HUES6 (cell line): Measurements from ENCODE around the gene APOA4.

Experiments used
- H3K27ac ChIP-seq: 2 replicates; pipeline ENCODE4 v1.7.0; 2013; ENCODE audit warnings: low read depth, mild to moderate bottlenecking, low read length, inconsistent platforms
- H3K27me3 ChIP-seq: 2 replicates; pipeline ENCODE4 v1.6.1; 2013; ENCODE audit warnings: low read length; ENCODE audit not compliant: control insufficient read depth, insufficient read depth
- H3K36me3 ChIP-seq: 2 replicates; pipeline ENCODE4 v1.6.1; 2013; ENCODE audit warnings: low read length; ENCODE audit not compliant: control insufficient read depth, insufficient read depth
- H3K4me1 ChIP-seq: 2 replicates; pipeline ENCODE4 v1.6.1; 2013; ENCODE audit warnings: low read length; ENCODE audit not compliant: control insufficient read depth, insufficient read depth
- H3K4me3 ChIP-seq: 2 replicates; pipeline ENCODE4 v1.5.1; 2013; ENCODE audit warnings: low read depth, low read length
- H3K9ac ChIP-seq: one replicate; pipeline ENCODE4 v1.6.1; 2013; ENCODE audit warnings: mild to moderate bottlenecking, low read length
- H3K9me3 ChIP-seq: 2 replicates; pipeline ENCODE4 v1.6.1; 2013; ENCODE audit warnings: low read depth, low read length; ENCODE audit not compliant: control insufficient read depth, insufficient read depth

APOA4 gene

DNA sequence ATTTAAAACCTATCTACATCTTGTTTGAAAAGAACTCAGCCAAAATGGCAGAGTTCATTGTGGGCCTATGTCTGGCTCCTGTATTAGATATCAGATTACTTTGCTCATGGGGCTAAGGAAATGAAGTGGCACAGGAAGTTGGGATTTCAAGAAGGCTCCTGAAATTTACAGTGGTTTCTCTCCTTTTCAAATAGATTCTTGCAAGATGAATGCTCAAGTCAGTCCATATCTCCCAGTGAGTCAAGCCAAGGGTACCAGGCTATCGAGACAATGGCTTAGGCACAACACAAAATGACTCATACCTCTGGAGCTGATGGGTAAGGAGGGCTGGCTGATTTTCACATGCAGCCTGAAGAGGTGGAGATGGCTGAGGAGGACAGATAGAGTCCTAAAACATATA lies 38.4 kb upstream of the APOA4 start:
- Histone ChIP-seq H3K27ac (no peak overlapping the region), H3K9me3 (no peaks in the 10 kb centered on the region), H3K9ac (no peak overlapping the region), H3K36me3 (peaks cover 88% of the 10 kb centered on the region), H3K4me1 (no peaks in the 10 kb centered on the region), H3K4me3 (no peak overlapping the region), H3K27me3 (no peaks in the 10 kb centered on the region)

DNA sequence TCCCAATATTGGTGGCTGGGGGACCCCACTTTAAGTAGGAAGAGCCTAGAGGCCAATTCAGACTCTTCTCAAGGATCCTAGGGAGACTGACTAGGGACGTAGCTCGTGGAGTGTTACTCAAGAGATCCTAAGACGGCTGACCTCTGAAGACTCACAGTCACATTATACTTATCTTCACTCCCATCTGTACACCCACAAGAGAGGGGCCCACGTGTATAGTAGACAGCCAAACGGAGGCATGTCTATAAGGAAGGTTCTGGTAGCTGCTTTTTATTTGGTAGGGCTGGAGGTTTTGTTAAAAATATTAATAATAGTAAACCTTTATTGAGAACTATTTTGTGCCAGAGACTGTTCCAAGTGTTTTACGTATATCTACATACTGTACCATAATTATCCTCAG lies 37.2 kb upstream of the APOA4 start:
- no peak overlapping the region for H3K27ac ChIP-seq
- no peak overlapping the region for H3K9ac ChIP-seq
- H3K4me3 ChIP-seq, result no peak overlapping the region
- H3K9me3 ChIP-seq, result no peaks in the 10 kb centered on the region
- H3K27me3 ChIP-seq, result no peaks in the 10 kb centered on the region
- H3K4me1 ChIP-seq, result no peaks in the 10 kb centered on the region
- H3K36me3 ChIP-seq, result peaks cover 87% of the 10 kb centered on the region

DNA sequence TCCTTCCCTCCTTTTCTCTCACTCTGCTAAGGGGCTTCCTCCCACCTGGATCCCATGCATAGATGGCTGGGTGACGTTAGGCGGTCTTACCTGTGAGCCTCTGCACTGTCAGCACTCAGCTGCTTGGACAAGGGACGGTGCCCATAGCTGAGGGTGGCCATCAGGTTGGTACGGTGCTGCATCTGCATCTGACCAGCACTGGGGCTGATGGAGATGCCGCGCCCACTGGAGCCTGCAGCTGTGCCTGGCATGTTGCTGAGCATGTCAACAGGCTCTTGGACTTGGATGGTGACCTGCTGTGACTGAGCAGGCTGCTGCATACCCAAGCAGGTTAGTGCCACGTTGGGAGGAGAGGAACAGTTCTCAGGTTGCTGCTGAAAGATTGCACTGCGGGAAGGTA lies 36.1 kb upstream of the APOA4 start:
- H3K36me3 ChIP-seq, result peaks cover 86% of the 10 kb centered on the region
- H3K9me3 ChIP-seq, result no peaks in the 10 kb centered on the region
- H3K9ac ChIP-seq, result no peak overlapping the region
- H3K27me3 ChIP-seq, result no peaks in the 10 kb centered on the region
- no peaks in the 10 kb centered on the region for H3K4me1 ChIP-seq
- H3K27ac ChIP-seq, result no peak overlapping the region
- H3K4me3 ChIP-seq, result no peak overlapping the region

- no peak overlapping the region for H3K4me3 ChIP-seq
- H3K9ac ChIP-seq, result peak overlapping the region; percentile 26
- H3K36me3 ChIP-seq, result peaks cover 83% of the 10 kb centered on the region
- no peaks in the 10 kb centered on the region for H3K27me3 ChIP-seq
- no peaks in the 10 kb centered on the region for H3K4me1 ChIP-seq
- no peak overlapping the region for H3K27ac ChIP-seq
- H3K9me3 ChIP-seq, result no peaks in the 10 kb centered on the region
Observed at GRCh38 chr11:116857936-116858335, 34.8 kb upstream of the APOA4 start.

DNA sequence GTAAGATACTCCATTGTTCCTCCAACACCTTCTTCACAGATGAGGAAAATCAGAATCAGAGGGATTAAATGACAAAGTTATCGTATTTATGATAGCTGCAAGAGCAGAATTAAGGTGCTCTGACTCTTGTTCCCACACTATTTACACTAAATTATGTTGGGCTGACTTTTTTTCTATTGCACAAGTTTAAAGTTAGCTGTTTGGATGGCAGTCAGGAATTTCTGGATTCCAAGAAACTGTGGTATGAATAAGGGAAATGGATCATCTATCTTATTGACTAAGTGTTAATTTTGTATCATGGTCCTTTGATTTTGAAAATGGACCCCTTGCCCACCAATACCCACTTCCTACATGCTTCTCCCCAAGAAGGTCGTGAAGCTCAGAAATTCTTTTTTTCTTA lies 34.2 kb upstream of the APOA4 start:
- no peak overlapping the region for H3K9ac ChIP-seq
- no peak overlapping the region for H3K4me3 ChIP-seq
- H3K27me3 ChIP-seq, result no peaks in the 10 kb centered on the region
- H3K36me3 ChIP-seq, result peaks cover 83% of the 10 kb centered on the region
- no peak overlapping the region for H3K27ac ChIP-seq
- no peaks in the 10 kb centered on the region for H3K4me1 ChIP-seq
- H3K9me3 ChIP-seq, result no peaks in the 10 kb centered on the region

- Histone ChIP-seq H3K4me3 (no peak overlapping the region), H3K9ac (no peak overlapping the region), H3K9me3 (no peaks in the 10 kb centered on the region), H3K27me3 (no peaks in the 10 kb centered on the region), H3K27ac (no peak overlapping the region), H3K36me3 (peaks cover 74% of the 10 kb centered on the region), H3K4me1 (no peaks in the 10 kb centered on the region)
Observed at GRCh38 chr11:116856423-116856822, 33.3 kb upstream of the APOA4 start.

- no peak overlapping the region for H3K4me3 ChIP-seq
- peaks cover 64% of the 10 kb centered on the region for H3K36me3 ChIP-seq
- no peaks in the 10 kb centered on the region for H3K27me3 ChIP-seq
- no peaks in the 10 kb centered on the region for H3K4me1 ChIP-seq
- no peak overlapping the region for H3K27ac ChIP-seq
- no peaks in the 10 kb centered on the region for H3K9me3 ChIP-seq
- H3K9ac ChIP-seq, result no peak overlapping the region
Observed at GRCh38 chr11:116855413-116855812, 32.3 kb upstream of the APOA4 start.

GRCh38 chr11:116853461-116854073 lies 30.5 kb upstream of the APOA4 start:
- H3K27ac ChIP-seq, result no peak overlapping the region
- H3K4me1 ChIP-seq, result no peaks in the 10 kb centered on the region
- H3K36me3 ChIP-seq, result peaks cover 65% of the 10 kb centered on the region
- no peak overlapping the region for H3K4me3 ChIP-seq
- H3K27me3 ChIP-seq, result no peaks in the 10 kb centered on the region
- no peak overlapping the region for H3K9ac ChIP-seq
- H3K9me3 ChIP-seq, result no peaks in the 10 kb centered on the region

DNA sequence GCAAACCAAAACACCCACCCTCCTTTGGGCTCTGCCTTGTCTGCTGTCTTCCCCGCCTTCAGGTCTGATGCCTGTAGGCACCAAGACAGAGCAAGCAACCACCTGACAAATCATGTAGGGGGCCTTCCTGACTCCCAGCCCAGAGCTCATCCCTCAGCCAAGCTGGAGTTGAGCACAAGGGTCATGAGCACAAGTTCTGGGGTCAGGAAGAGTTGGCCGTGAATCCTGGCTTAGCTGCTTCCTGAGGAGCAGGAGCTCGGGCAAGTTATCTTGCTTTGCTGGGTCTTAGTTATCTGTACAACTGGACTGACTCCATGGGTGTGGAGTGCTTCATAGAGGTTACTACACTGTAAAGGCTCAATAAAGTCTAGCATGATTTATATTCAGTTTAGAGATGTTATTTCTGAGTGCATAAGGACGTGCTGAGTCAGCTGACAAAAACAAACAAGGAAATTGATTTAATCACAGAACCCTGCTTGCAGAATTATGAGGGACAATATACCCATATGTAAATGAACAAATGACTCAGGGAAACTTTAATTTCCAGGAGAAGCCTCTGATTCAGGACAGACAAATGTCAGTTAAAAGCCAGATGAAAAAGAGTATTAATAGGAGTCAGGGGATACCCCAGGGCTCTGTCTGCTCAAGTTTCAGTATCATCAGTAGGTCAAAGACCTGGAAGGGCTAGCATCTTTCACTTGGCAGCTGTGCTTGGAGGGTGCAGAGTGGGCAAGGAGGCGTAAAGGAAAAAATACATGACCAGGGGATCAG lies 29.3 kb upstream of the APOA4 start:
- Histone ChIP-seq H3K4me1 (no peaks in the 10 kb centered on the region), H3K36me3 (peaks cover 62% of the 10 kb centered on the region), H3K9me3 (no peaks in the 10 kb centered on the region), H3K9ac (no peak overlapping the region), H3K27ac (no peak overlapping the region), H3K4me3 (no peak overlapping the region), H3K27me3 (no peaks in the 10 kb centered on the region)

DNA sequence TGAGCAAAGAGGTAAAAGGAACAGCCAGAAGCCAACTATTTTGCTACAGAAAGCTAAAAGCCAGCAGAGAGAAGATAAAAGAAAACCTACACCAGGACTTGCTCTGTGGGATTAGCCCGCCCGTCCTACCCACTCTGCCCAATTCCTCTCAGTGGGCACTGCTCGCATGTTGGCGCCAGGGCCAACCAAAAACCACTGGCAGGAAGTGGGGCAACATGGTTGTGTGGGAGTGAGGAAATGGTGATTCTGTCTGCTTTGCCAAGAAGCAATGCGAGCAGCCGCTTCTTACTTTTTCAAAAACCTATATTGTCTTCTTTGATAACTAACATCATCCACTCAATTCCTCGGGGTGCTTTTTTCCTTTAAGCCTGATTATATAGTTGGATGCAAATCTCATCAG lies 28.5 kb upstream of the APOA4 start:
- Histone ChIP-seq H3K4me1 (no peaks in the 10 kb centered on the region), H3K4me3 (no peak overlapping the region), H3K27ac (no peak overlapping the region), H3K36me3 (peaks cover 62% of the 10 kb centered on the region), H3K9ac (no peak overlapping the region), H3K27me3 (no peaks in the 10 kb centered on the region), H3K9me3 (no peaks in the 10 kb centered on the region)

DNA sequence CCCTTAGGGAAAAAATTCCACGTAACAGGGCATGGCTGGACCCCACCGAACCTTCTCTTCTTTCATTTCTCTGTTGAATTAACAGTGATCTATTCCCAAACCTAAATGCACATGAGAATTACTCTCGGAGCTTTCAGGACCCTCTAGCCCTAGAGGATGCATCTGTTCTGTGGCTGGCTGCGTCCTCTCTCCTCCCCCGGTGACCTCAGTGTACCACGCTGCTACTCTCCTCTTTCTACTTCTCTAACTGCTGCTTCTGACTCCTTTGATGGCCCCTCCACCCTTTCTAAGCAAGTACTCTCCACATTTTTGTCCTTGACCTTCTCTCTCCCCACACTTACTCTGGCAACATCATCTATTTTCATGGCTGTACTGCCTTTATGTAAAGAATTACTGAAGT lies 26.4 kb upstream of the APOA4 start:
- no peak overlapping the region for H3K4me3 ChIP-seq
- H3K27me3 ChIP-seq, result no peaks in the 10 kb centered on the region
- peaks cover 67% of the 10 kb centered on the region for H3K36me3 ChIP-seq
- no peak overlapping the region for H3K27ac ChIP-seq
- no peaks in the 10 kb centered on the region for H3K4me1 ChIP-seq
- no peak overlapping the region for H3K9ac ChIP-seq
- no peaks in the 10 kb centered on the region for H3K9me3 ChIP-seq
